Natural killer cell treated with Interleukin-12 subunit alpha and Interleukin-12 subunit beta and Interleukin-15 and Interleukin-18, amount 100 ng/mL, for 72 hours (primary cell): ENCODE data around the gene CDK11B. TPM values are rescaled to one million over a fixed set of nuclear protein-coding genes. Genes with fewer than 3 reads are reported as not detected.
"Not testable (repeated sequence)": the region's sequence is repeated elsewhere in the genome, so short reads cannot be mapped to it uniquely, and the experiment has no call there.

Experiments
- ATAC-seq, 2 donors: fragments of 150-1000 bp; cut with Tn5 transposase in 1 of 2; sonication (Bioruptor Pico), chemical (Tn5 transposase) in 1 of 2; 2 replicates each; pipeline ENCODE4 v1.10.0; 2021
- DNase-seq: peaks from one replicate; pipeline ENCODE4 v3.0.0; 2022; ENCODE audit warnings: low spot score
- H3K27ac Mint-ChIP-seq, 2 donors: 1 replicate in 1 of 2; 2 replicates in 1 of 2; pipeline ENCODE4 v1.8.0; 2022; ENCODE audit warnings: mixed read lengths in 2 of 2, mild to moderate bottlenecking in 1 of 2, moderate library complexity in 1 of 2
- H3K27me3 Mint-ChIP-seq, 2 donors: 1 replicate in 1 of 2; 2 replicates in 1 of 2; pipeline ENCODE4 v1.8.0; 2022; ENCODE audit warnings: mixed read lengths in 2 of 2
- H3K36me3 Mint-ChIP-seq: one replicate; pipeline ENCODE4 v1.8.0; 2022; ENCODE audit warnings: mixed read lengths
- H3K4me1 Mint-ChIP-seq, 2 donors: 1 replicate in 1 of 2; 2 replicates in 1 of 2; pipeline ENCODE4 v1.8.0; 2022; ENCODE audit warnings: low read depth in 2 of 2, mixed read lengths in 2 of 2, mild to moderate bottlenecking in 1 of 2
- H3K4me3 Mint-ChIP-seq: one replicate; pipeline ENCODE4 v1.8.0; 2022; ENCODE audit warnings: mixed read lengths
- H3K9me3 Mint-ChIP-seq: 2 replicates; pipeline ENCODE4 v1.8.0; 2022; ENCODE audit warnings: mixed read lengths
- total RNA-seq, 2 donors: library from RNA; stranded (reverse); gene quantifications; one replicate each; pipeline ENCODE4 v1.2.3, GENCODE V29; 2022

The CDK11B gene
- total RNA-seq, 2 donors from 2014 or later, result 37.2 to 51.7 TPM

GRCh38 chr1:1692714-1693647, 34.2 kb upstream of the CDK11B start, which contains the start of gene SLC35E2B:
SLC35E2B (minus strand) TSS chr1:1692795; CDS start chr1:1676699, 16,096 bp downstream.
- not testable (repeated sequence) for H3K4me1 Mint-ChIP-seq, H3K9me3 Mint-ChIP-seq, H3K27me3 Mint-ChIP-seq, H3K36me3 Mint-ChIP-seq
- ATAC-seq (peak; percentile 90 to 91), DNase-seq (peak; percentile 96)
- H3K27ac Mint-ChIP-seq, result peak within 1 kb of the TSS in 1 of 2 donors; percentile 53
- peak within 1 kb of the TSS; percentile 62 for H3K4me3 Mint-ChIP-seq

GRCh38 chr1:1692324-1692713, 33.5 kb upstream of the CDK11B start:
- H3K27me3 Mint-ChIP-seq, H3K36me3 Mint-ChIP-seq, H3K9me3 Mint-ChIP-seq, H3K4me1 Mint-ChIP-seq: not testable (repeated sequence)
- ATAC-seq (peak; percentile 53 to 77), DNase-seq (peak; percentile 89)
- Mint-ChIP-seq H3K27ac (peak overlapping the region in 1 of 2 donors; percentile 53), H3K4me3 (peak overlapping the region; percentile 62)

GRCh38 chr1:1691443-1691842, 32.6 kb upstream of the CDK11B start:
- not testable (repeated sequence) for H3K27ac Mint-ChIP-seq, H3K4me3 Mint-ChIP-seq, DNase-seq, H3K9me3 Mint-ChIP-seq, H3K4me1 Mint-ChIP-seq, H3K36me3 Mint-ChIP-seq, H3K27me3 Mint-ChIP-seq, ATAC-seq

GRCh38 chr1:1689526-1689925, 30.7 kb upstream of the CDK11B start:
- not testable (repeated sequence) for H3K4me3 Mint-ChIP-seq, DNase-seq, H3K36me3 Mint-ChIP-seq, ATAC-seq, H3K4me1 Mint-ChIP-seq, H3K27me3 Mint-ChIP-seq, H3K9me3 Mint-ChIP-seq, H3K27ac Mint-ChIP-seq

GRCh38 chr1:1687846-1688245, 29.0 kb upstream of the CDK11B start:
- no peak for DNase-seq
- Mint-ChIP-seq H3K36me3 (no peaks in the 10 kb centered on the region), H3K4me1 (peaks cover 0 to 16% of the 10 kb centered on the region in 2 donors), H3K27me3 (no peaks in the 10 kb centered on the region), H3K9me3 (no peaks in the 10 kb centered on the region), H3K27ac (no peak overlapping the region), H3K4me3 (no peak overlapping the region)
- no peak for ATAC-seq

GRCh38 chr1:1684031-1684681, 25.4 kb upstream of the CDK11B start:
- no peak for DNase-seq

GRCh38 chr1:1683104-1683905, 24.5 kb upstream of the CDK11B start:
- DNase-seq, result no peak

More at GRCh38 chr1:1684031-1684681, 25.4 kb upstream of the CDK11B start:
- ATAC-seq, result peak; percentile 15 to 60
- H3K4me3 Mint-ChIP-seq, result no peak overlapping the region
- H3K27me3 Mint-ChIP-seq, result no peaks in the 10 kb centered on the region
- H3K9me3 Mint-ChIP-seq, result no peaks in the 10 kb centered on the region
- no peaks in the 10 kb centered on the region for H3K36me3 Mint-ChIP-seq
- peaks cover 0 to 16% of the 10 kb centered on the region in 2 donors for H3K4me1 Mint-ChIP-seq
- peak overlapping the region in 1 of 2 donors; percentile 35 for H3K27ac Mint-ChIP-seq

GRCh38 chr1:1680912-1681273, 22.1 kb upstream of the CDK11B start:
- no peaks in the 10 kb centered on the region for H3K9me3 Mint-ChIP-seq
- peaks cover 12 to 22% of the 10 kb centered on the region in 2 donors for H3K4me1 Mint-ChIP-seq
- H3K4me3 Mint-ChIP-seq, result no peak overlapping the region
- H3K27me3 Mint-ChIP-seq, result no peaks in the 10 kb centered on the region
- no peak for ATAC-seq
- no peaks in the 10 kb centered on the region for H3K36me3 Mint-ChIP-seq
- peak overlapping the region in 1 of 2 donors; percentile 21 for H3K27ac Mint-ChIP-seq
- DNase-seq, result no peak

More at GRCh38 chr1:1683104-1683905, 24.5 kb upstream of the CDK11B start:
- Mint-ChIP-seq H3K36me3 (no peaks in the 10 kb centered on the region), H3K27ac (peak overlapping the region; percentile 27 to 35), H3K4me1 (peaks cover 4 to 19% of the 10 kb centered on the region in 2 donors), H3K27me3 (no peaks in the 10 kb centered on the region), H3K4me3 (no peak overlapping the region), H3K9me3 (no peaks in the 10 kb centered on the region)
- no peak for ATAC-seq

- Mint-ChIP-seq H3K9me3 (no peaks in the 10 kb centered on the region), H3K27me3 (no peaks in the 10 kb centered on the region), H3K27ac (no peak overlapping the region), H3K36me3 (no peaks in the 10 kb centered on the region), H3K4me3 (no peak overlapping the region), H3K4me1 (peaks cover 12 to 20% of the 10 kb centered on the region in 2 donors)
- DNase-seq (no peak), ATAC-seq (no peak)
These were observed 21.5 kb upstream of the CDK11B start for GRCh38 chr1:1680031-1680911.

GRCh38 chr1:1678581-1679380, 20.0 kb upstream of the CDK11B start:
- peak; percentile 70 to 74 for ATAC-seq
- DNase-seq, result no peak
- H3K4me1 Mint-ChIP-seq, result peaks cover 12 to 17% of the 10 kb centered on the region in 2 donors
- peak overlapping the region; percentile 87 for H3K4me3 Mint-ChIP-seq
- no peaks in the 10 kb centered on the region for H3K9me3 Mint-ChIP-seq
- no peaks in the 10 kb centered on the region for H3K36me3 Mint-ChIP-seq
- peak overlapping the region; percentile 85 to 94 for H3K27ac Mint-ChIP-seq
- no peaks in the 10 kb centered on the region for H3K27me3 Mint-ChIP-seq

GRCh38 chr1:1677718-1678580, 19.1 kb upstream of the CDK11B start:
- Mint-ChIP-seq H3K4me3 (peak overlapping the region; percentile 87), H3K4me1 (peaks cover 11 to 12% of the 10 kb centered on the region in 2 donors), H3K27me3 (no peaks in the 10 kb centered on the region), H3K27ac (peak overlapping the region; percentile 85 to 94), H3K36me3 (no peaks in the 10 kb centered on the region), H3K9me3 (no peaks in the 10 kb centered on the region)
- ATAC-seq (peak; percentile 64 to 68), DNase-seq (peak; percentile 69)
